Measurements from ENCODE around the gene PLEKHM3.

PLEKHM3 gene

GRCh38 chr2:207771421-207771820 is 253.9 kb downstream of the PLEKHM3 start:
- no peak for DNase-seq (ENCODE audit: extremely low read depth in 1 of 2, low read depth in 1 of 2)
